ENCODE data around the gene MAP1LC3B.

Gene MAP1LC3B

GRCh38 chr16:87437327-87437726 is 45.2 kb downstream of the MAP1LC3B start:
- Histone ChIP-seq H3K27ac (ENCODE audit: low read depth, low read length) (no peak overlapping the region), H3K27me3 (ENCODE audit: control insufficient read depth, insufficient read depth, low read length) (no peaks in the 10 kb centered on the region), H3K4me3 (ENCODE audit: low read depth, low read length) (no peak overlapping the region), H3K36me3 (ENCODE audit: control insufficient read depth, insufficient read depth, low read length) (peaks cover 3% of the 10 kb centered on the region), H3K4me1 (ENCODE audit: control insufficient read depth, insufficient read depth, low read length) (peaks cover 9% of the 10 kb centered on the region), H3K9ac (ENCODE audit: low read length) (no peak overlapping the region), H3K9me3 (ENCODE audit: control insufficient read depth, insufficient read depth, low read depth, low read length) (no peaks in the 10 kb centered on the region)

GRCh38 chr16:87437911-87438610 is 45.9 kb downstream of the MAP1LC3B start:
- no peak overlapping the region for H3K27ac ChIP-seq (ENCODE audit: low read depth, low read length)
- no peaks in the 10 kb centered on the region; the same call in 1 of the 2 replicates for H3K36me3 ChIP-seq (ENCODE audit: control insufficient read depth, insufficient read depth, low read length)
- H3K4me3 ChIP-seq (ENCODE audit: low read depth, low read length) = no peak overlapping the region
- H3K9ac ChIP-seq (ENCODE audit: low read length) = no peak overlapping the region
- H3K27me3 ChIP-seq (ENCODE audit: control insufficient read depth, insufficient read depth, low read length) = no peaks in the 10 kb centered on the region
- H3K4me1 ChIP-seq (ENCODE audit: control insufficient read depth, insufficient read depth, low read length) = peaks cover 9% of the 10 kb centered on the region
- H3K9me3 ChIP-seq (ENCODE audit: control insufficient read depth, insufficient read depth, low read depth, low read length) = no peaks in the 10 kb centered on the region

- Histone ChIP-seq H3K27ac (ENCODE audit: low read depth, low read length) (no peak overlapping the region), H3K9me3 (ENCODE audit: control insufficient read depth, insufficient read depth, low read depth, low read length) (no peaks in the 10 kb centered on the region), H3K36me3 (ENCODE audit: control insufficient read depth, insufficient read depth, low read length) (no peaks in the 10 kb centered on the region; the same call in 1 of the 2 replicates), H3K4me1 (ENCODE audit: control insufficient read depth, insufficient read depth, low read length) (peaks cover 9% of the 10 kb centered on the region), H3K27me3 (ENCODE audit: control insufficient read depth, insufficient read depth, low read length) (no peaks in the 10 kb centered on the region), H3K9ac (ENCODE audit: low read length) (no peak overlapping the region), H3K4me3 (ENCODE audit: low read depth, low read length) (no peak overlapping the region)
These were observed 46.5 kb downstream of the MAP1LC3B start for GRCh38 chr16:87438611-87438985.

- Histone ChIP-seq H3K4me3 (ENCODE audit: low read depth, low read length) (no peak overlapping the region), H3K9ac (ENCODE audit: low read length) (no peak overlapping the region), H3K4me1 (ENCODE audit: control insufficient read depth, insufficient read depth, low read length) (peaks cover 9% of the 10 kb centered on the region), H3K27me3 (ENCODE audit: control insufficient read depth, insufficient read depth, low read length) (no peaks in the 10 kb centered on the region), H3K9me3 (ENCODE audit: control insufficient read depth, insufficient read depth, low read depth, low read length) (0 out of 2 replicates have a peak, but pooled peaks cover 6% of the 10 kb centered on the region), H3K36me3 (ENCODE audit: control insufficient read depth, insufficient read depth, low read length) (peaks cover 2% of the 10 kb centered on the region), H3K27ac (ENCODE audit: low read depth, low read length) (no peak overlapping the region)
These were observed 47.8 kb downstream of the MAP1LC3B start for GRCh38 chr16:87439926-87440325.

- Histone ChIP-seq H3K4me1 (ENCODE audit: control insufficient read depth, insufficient read depth, low read length) (no peaks in the 10 kb centered on the region), H3K36me3 (ENCODE audit: control insufficient read depth, insufficient read depth, low read length) (peaks cover 19% of the 10 kb centered on the region), H3K27me3 (ENCODE audit: control insufficient read depth, insufficient read depth, low read length) (no peaks in the 10 kb centered on the region), H3K4me3 (ENCODE audit: low read depth, low read length) (no peak overlapping the region), H3K9me3 (ENCODE audit: control insufficient read depth, insufficient read depth, low read depth, low read length) (0 out of 2 replicates have a peak, but pooled peaks cover 6% of the 10 kb centered on the region), H3K27ac (ENCODE audit: low read depth, low read length) (no peak overlapping the region), H3K9ac (ENCODE audit: low read length) (no peak overlapping the region)
These were observed 49.9 kb downstream of the MAP1LC3B start for GRCh38 chr16:87441886-87442580.

- no peak overlapping the region for H3K27ac ChIP-seq (ENCODE audit: low read depth, low read length)
- H3K9ac ChIP-seq (ENCODE audit: low read length) = no peak overlapping the region
- 0 out of 2 replicates have a peak, but pooled peaks cover 6% of the 10 kb centered on the region for H3K9me3 ChIP-seq (ENCODE audit: control insufficient read depth, insufficient read depth, low read depth, low read length)
- peaks cover 25% of the 10 kb centered on the region for H3K36me3 ChIP-seq (ENCODE audit: control insufficient read depth, insufficient read depth, low read length)
- no peaks in the 10 kb centered on the region for H3K4me1 ChIP-seq (ENCODE audit: control insufficient read depth, insufficient read depth, low read length)
- no peaks in the 10 kb centered on the region for H3K27me3 ChIP-seq (ENCODE audit: control insufficient read depth, insufficient read depth, low read length)
- no peak overlapping the region for H3K4me3 ChIP-seq (ENCODE audit: low read depth, low read length)
These were observed 50.4 kb downstream of the MAP1LC3B start for GRCh38 chr16:87442581-87442966.

- H3K27me3 ChIP-seq (ENCODE audit: control insufficient read depth, insufficient read depth, low read length) = no peaks in the 10 kb centered on the region
- H3K9me3 ChIP-seq (ENCODE audit: control insufficient read depth, insufficient read depth, low read depth, low read length) = 0 out of 2 replicates have a peak, but pooled peaks cover 6% of the 10 kb centered on the region
- no peak overlapping the region for H3K27ac ChIP-seq (ENCODE audit: low read depth, low read length)
- H3K4me3 ChIP-seq (ENCODE audit: low read depth, low read length) = no peak overlapping the region
- H3K9ac ChIP-seq (ENCODE audit: low read length) = no peak overlapping the region
- H3K4me1 ChIP-seq (ENCODE audit: control insufficient read depth, insufficient read depth, low read length) = no peaks in the 10 kb centered on the region
- H3K36me3 ChIP-seq (ENCODE audit: control insufficient read depth, insufficient read depth, low read length) = peaks cover 29% of the 10 kb centered on the region
These were observed 50.9 kb downstream of the MAP1LC3B start for GRCh38 chr16:87443016-87443415.

- H3K36me3 ChIP-seq (ENCODE audit: control insufficient read depth, insufficient read depth, low read length) = peaks cover 39% of the 10 kb centered on the region
- H3K9ac ChIP-seq (ENCODE audit: low read length) = no peak overlapping the region
- no peaks in the 10 kb centered on the region for H3K4me1 ChIP-seq (ENCODE audit: control insufficient read depth, insufficient read depth, low read length)
- no peaks in the 10 kb centered on the region for H3K27me3 ChIP-seq (ENCODE audit: control insufficient read depth, insufficient read depth, low read length)
- 0 out of 2 replicates have a peak, but pooled peaks cover 6% of the 10 kb centered on the region for H3K9me3 ChIP-seq (ENCODE audit: control insufficient read depth, insufficient read depth, low read depth, low read length)
- H3K27ac ChIP-seq (ENCODE audit: low read depth, low read length) = no peak overlapping the region
- H3K4me3 ChIP-seq (ENCODE audit: low read depth, low read length) = no peak overlapping the region
These were observed 51.8 kb downstream of the MAP1LC3B start for GRCh38 chr16:87443964-87444363.

GRCh38 chr16:87445486-87445885 is 53.4 kb downstream of the MAP1LC3B start:
- H3K4me3 ChIP-seq (ENCODE audit: low read depth, low read length) = no peak overlapping the region

GRCh38 chr16:87446479-87446878 is 54.3 kb downstream of the MAP1LC3B start:
- 0 out of 2 replicates have a peak, but pooled peaks cover 6% of the 10 kb centered on the region for H3K9me3 ChIP-seq (ENCODE audit: control insufficient read depth, insufficient read depth, low read depth, low read length)
- no peak overlapping the region for H3K4me3 ChIP-seq (ENCODE audit: low read depth, low read length)
- peaks cover 49% of the 10 kb centered on the region for H3K36me3 ChIP-seq (ENCODE audit: control insufficient read depth, insufficient read depth, low read length)
- no peak overlapping the region for H3K9ac ChIP-seq (ENCODE audit: low read length)
- no peak overlapping the region for H3K27ac ChIP-seq (ENCODE audit: low read depth, low read length)
- H3K27me3 ChIP-seq (ENCODE audit: control insufficient read depth, insufficient read depth, low read length) = no peaks in the 10 kb centered on the region
- no peaks in the 10 kb centered on the region for H3K4me1 ChIP-seq (ENCODE audit: control insufficient read depth, insufficient read depth, low read length)

More at GRCh38 chr16:87445486-87445885, 53.4 kb downstream of the MAP1LC3B start:
- H3K36me3 ChIP-seq (ENCODE audit: control insufficient read depth, insufficient read depth, low read length) = peaks cover 49% of the 10 kb centered on the region
- no peak overlapping the region for H3K27ac ChIP-seq (ENCODE audit: low read depth, low read length)
- H3K27me3 ChIP-seq (ENCODE audit: control insufficient read depth, insufficient read depth, low read length) = no peaks in the 10 kb centered on the region
- no peak overlapping the region for H3K9ac ChIP-seq (ENCODE audit: low read length)
- H3K4me1 ChIP-seq (ENCODE audit: control insufficient read depth, insufficient read depth, low read length) = no peaks in the 10 kb centered on the region
- 0 out of 2 replicates have a peak, but pooled peaks cover 6% of the 10 kb centered on the region for H3K9me3 ChIP-seq (ENCODE audit: control insufficient read depth, insufficient read depth, low read depth, low read length)

GRCh38 chr16:87447323-87447722 is 55.2 kb downstream of the MAP1LC3B start:
- Histone ChIP-seq H3K9ac (ENCODE audit: low read length) (no peak overlapping the region), H3K27ac (ENCODE audit: low read depth, low read length) (no peak overlapping the region), H3K36me3 (ENCODE audit: control insufficient read depth, insufficient read depth, low read length) (peaks cover 58% of the 10 kb centered on the region), H3K4me1 (ENCODE audit: control insufficient read depth, insufficient read depth, low read length) (no peaks in the 10 kb centered on the region), H3K9me3 (ENCODE audit: control insufficient read depth, insufficient read depth, low read depth, low read length) (0 out of 2 replicates have a peak, but pooled peaks cover 6% of the 10 kb centered on the region), H3K4me3 (ENCODE audit: low read depth, low read length) (no peak overlapping the region), H3K27me3 (ENCODE audit: control insufficient read depth, insufficient read depth, low read length) (no peaks in the 10 kb centered on the region)

All from HUES6 (cell line).